GM18508 (cell line): ENCODE measurements around the gene CD52.
"Not testable (repeated sequence)": the region's sequence is repeated elsewhere in the genome, so short reads cannot be mapped to it uniquely, and the experiment has no call there.

Source experiments
- ATAC-seq: cut with Tn5 transposase; IDR thresholded peaks from one replicate; pipeline ENCODE4 v1.9.1; 2021; ENCODE audit warnings: moderate number of reproducible peaks; ENCODE audit not compliant: insufficient read depth, unreplicated experiment

Gene CD52

GRCh38 chr1:26297057-26297790, 20.5 kb upstream of the CD52 start:
- no peak for ATAC-seq

GRCh38 chr1:26297791-26298124, 20.0 kb upstream of the CD52 start:
- no peak for ATAC-seq

GRCh38 chr1:26300578-26301275, 17.0 kb upstream of the CD52 start:
- ATAC-seq, result no peak

- ATAC-seq, result no peak
Observed at GRCh38 chr1:26302733-26303405, 14.9 kb upstream of the CD52 start.

- no peak for ATAC-seq
Observed at GRCh38 chr1:26305667-26306289, 12.0 kb upstream of the CD52 start.

GRCh38 chr1:26306290-26307229, 11.2 kb upstream of the CD52 start, which contains the start of gene UBXN11:
Gene UBXN11 (minus strand): TSS chr1:26306636. CDS start chr1:26302883, 3,753 bp downstream.
- ATAC-seq, result peak; percentile 66

GRCh38 chr1:26307363-26307781, 10.4 kb upstream of the CD52 start:
- ATAC-seq, result no peak

GRCh38 chr1:26307966-26308899, 9.5 kb upstream of the CD52 start:
- ATAC-seq, result not testable (repeated sequence)

- ATAC-seq, result no peak
Observed at GRCh38 chr1:26314501-26314900, 3.3 kb upstream of the CD52 start.

GRCh38 chr1:26315874-26316850, 1.6 kb upstream of the CD52 start:
- no peak for ATAC-seq

- no peak for ATAC-seq
Observed at GRCh38 chr1:26317146-26317545, 612 bp upstream of the CD52 start.

- no peak for ATAC-seq
Observed at GRCh38 chr1:26318338-26319064, 743 bp downstream of the CD52 start.

GRCh38 chr1:26320896-26321295, 3.1 kb downstream of the CD52 start:
- no peak for ATAC-seq

- no peak for ATAC-seq
Observed at GRCh38 chr1:26321315-26322041, 3.7 kb downstream of the CD52 start.

- no peak for ATAC-seq
Observed at GRCh38 chr1:26322042-26322331, 4.2 kb downstream of the CD52 start.

- no peak for ATAC-seq
Observed at GRCh38 chr1:26323382-26323781, 5.6 kb downstream of the CD52 start.

GRCh38 chr1:26324550-26324949, 6.8 kb downstream of the CD52 start:
- no peak for ATAC-seq
